ENCODE measurements around the gene PEX11B.

The PEX11B gene

GRCh38 chr1:145964328-145965118 is 46.0 kb upstream of the PEX11B start, which contains the start of the genes ANKRD34A and POLR3GL (continued):
- TF ChIP-seq KLF16 (tag by site-specific recombination; IDR thresholded peaks at IDR 0.05) (no peak), ZBTB8A (tag by site-specific recombination; IDR thresholded peaks at IDR 0.05) (peak; percentile 34; the same call in 1 of the 2 replicates), GFI1B (tag by site-specific recombination; IDR thresholded peaks at IDR 0.05) (no peak), IKZF3 (tag by site-specific recombination; IDR thresholded peaks at IDR 0.05) (no peak), ZNF239 (tag by site-specific recombination; IDR thresholded peaks at IDR 0.05) (no peak)

GRCh38 chr1:145963265-145964019 is 44.9 kb upstream of the PEX11B start:
- Histone ChIP-seq H3K36me3 (ENCODE audit: control insufficient read depth in 2 of 2, insufficient read depth in 1 of 2, low read length in 2 of 2) (no peaks in the 10 kb centered on the region), H3K4me1 (ENCODE audit: control insufficient read depth, insufficient read depth, low read length) (peaks cover 11% of the 10 kb centered on the region), H3K9me3 (ENCODE audit: control insufficient read depth, insufficient read depth, low read depth, low read length) (no peaks in the 10 kb centered on the region), H3K4me3 (ENCODE audit: low read depth, low read length) (no peak overlapping the region; the same call in 1 of the 2 replicates), H3K27ac (ENCODE audit: extremely low read depth, low read depth, low read length) (peak overlapping the region; percentile 11; the same call in 1 of the 2 replicates)
- TF ChIP-seq ZSCAN30 (tag by site-specific recombination; IDR thresholded peaks at IDR 0.05) (no peak), ZNF366 (tag by site-specific recombination; conservative IDR thresholded peaks at IDR 0.05) (peak; percentile 51), TCF7L2 (IDR thresholded peaks at IDR 0.05; ENCODE audit: borderline replicate concordance, low read depth, low read length) (no peak), ZSCAN23 (tag by site-specific recombination; IDR thresholded peaks at IDR 0.05) (no peak), ZNF341 (tag by site-specific recombination; IDR thresholded peaks at IDR 0.05; ENCODE audit: low read depth) (peak; percentile 47; the same call in 1 of the 2 replicates), ZNF658 (tag by site-specific recombination; IDR thresholded peaks at IDR 0.05) (no peak), PRDM1 (tag by site-specific recombination; IDR thresholded peaks at IDR 0.05) (peak; percentile 52; the same call in 1 of the 2 replicates), ZNF449 (tag by site-specific recombination; IDR thresholded peaks at IDR 0.05) (no peak), PRDM10 (tag by site-specific recombination; IDR thresholded peaks at IDR 0.05) (0 out of 2 replicates have a peak, but pooled peaks have one; percentile 8), BCL6B (tag by site-specific recombination; IDR thresholded peaks at IDR 0.05) (no peak)
- ChIA-PET CTCF (interaction anchor here (0.6 to 5.0 kb wide), 6 partner anchors 9 to 117 kb away, joined by 3 to 43 read pairs (median 6); no protein-coding TSS in a partner anchor), POLR2A (interaction anchor here (1.2 to 4.1 kb wide), 10 partner anchors 16 to 104 kb away, joined by 3 to 39 read pairs (median 8); partner anchors contain the start of genes ANKRD35, PEX11B, PIAS3 and RBM8A)

All from HEK293 (cell line).